HEK293 (cell line): Measurements from ENCODE around the gene P2RX2.

Source experiments
- SALL2 ChIP-seq: fragments of 450-650 bp; formaldehyde crosslinking; IDR thresholded peaks from 2 replicates; pipeline ENCODE4 v1.5.0; 2017; ENCODE audit warnings: missing biosample characterization, mild to moderate bottlenecking, missing genetic modification characterization, borderline replicate concordance
- YY1 ChIP-seq: fragments of 450-650 bp; formaldehyde crosslinking; IDR thresholded peaks from 2 replicates; pipeline ENCODE4 v1.5.1; 2018; ENCODE audit warnings: missing biosample characterization, missing genetic modification characterization
- ZNF140 ChIP-seq: fragments of 450-650 bp; formaldehyde crosslinking; IDR thresholded peaks from 2 replicates; pipeline ENCODE4 v1.5.1; 2016; ENCODE audit warnings: missing biosample characterization, missing genetic modification characterization
- ZNF248 ChIP-seq: fragments of 450-650 bp; formaldehyde crosslinking; IDR thresholded peaks from 2 replicates; pipeline ENCODE4 v1.5.1; 2017; ENCODE audit warnings: missing biosample characterization, missing genetic modification characterization
- ZNF274 ChIP-seq, 2 experiments: fragments of 200-500 bp in 1 of 2; fragments of 450-650 bp in 1 of 2; sonication (Bioruptor generic) in 1 of 2; formaldehyde crosslinking in 1 of 2; IDR thresholded peaks; 2 replicates each; pipeline versions ENCODE4 v1.5.1 to v1.6.1; 2014 to 2016; ENCODE audit warnings: borderline replicate concordance in 1 of 2, inconsistent platforms in 1 of 2, low read length in 1 of 2, missing biosample characterization in 1 of 2, missing genetic modification characterization in 1 of 2
- ZNF335 ChIP-seq: fragments of 450-650 bp; formaldehyde crosslinking; conservative IDR thresholded peaks from 2 replicates; pipeline ENCODE4 v1.5.1; 2016; ENCODE audit warnings: missing biosample characterization, missing genetic modification characterization
- ZNF561 ChIP-seq: fragments of 450-650 bp; IDR thresholded peaks from 2 replicates; pipeline ENCODE4 v1.5.1; 2018; ENCODE audit warnings: missing biosample characterization, missing genetic modification characterization, borderline replicate concordance
- ZNF670 ChIP-seq: fragments of 450-650 bp; formaldehyde crosslinking; IDR thresholded peaks from 2 replicates; pipeline ENCODE4 v1.5.1; 2016; ENCODE audit warnings: missing biosample characterization, missing genetic modification characterization, low read depth
- TF ChIP-seq, protein P1 (sequence below): fragments of 450-650 bp; formaldehyde crosslinking; IDR thresholded peaks from 2 replicates; pipeline ENCODE4 v1.5.1; 2016; ENCODE audit warnings: missing biosample characterization, missing genetic modification characterization, low read depth
- TF ChIP-seq, protein P2 (sequence below): fragments of 450-650 bp; formaldehyde crosslinking; IDR thresholded peaks from 2 replicates; pipeline ENCODE4 v1.5.1; 2016; ENCODE audit warnings: missing biosample characterization, missing genetic modification characterization
- TF ChIP-seq, protein P3 (sequence below): fragments of 450-650 bp; formaldehyde crosslinking; IDR thresholded peaks from 2 replicates; pipeline ENCODE4 v1.5.1; 2017; ENCODE audit warnings: missing biosample characterization, missing genetic modification characterization
- TF ChIP-seq, protein P4 (sequence below): fragments of 450-650 bp; formaldehyde crosslinking; IDR thresholded peaks from 2 replicates; pipeline ENCODE4 v1.5.1; 2016; ENCODE audit warnings: missing biosample characterization, missing genetic modification characterization
- TF ChIP-seq, protein P5 (sequence below): fragments of 450-650 bp; formaldehyde crosslinking; IDR thresholded peaks from 2 replicates; pipeline ENCODE4 v1.5.1; 2017; ENCODE audit warnings: missing biosample characterization, missing genetic modification characterization
- TF ChIP-seq, protein P6 (sequence below): fragments of 450-650 bp; IDR thresholded peaks from 2 replicates; pipeline ENCODE4 v1.5.1; 2018; ENCODE audit warnings: missing biosample characterization, missing genetic modification characterization

DNA sequence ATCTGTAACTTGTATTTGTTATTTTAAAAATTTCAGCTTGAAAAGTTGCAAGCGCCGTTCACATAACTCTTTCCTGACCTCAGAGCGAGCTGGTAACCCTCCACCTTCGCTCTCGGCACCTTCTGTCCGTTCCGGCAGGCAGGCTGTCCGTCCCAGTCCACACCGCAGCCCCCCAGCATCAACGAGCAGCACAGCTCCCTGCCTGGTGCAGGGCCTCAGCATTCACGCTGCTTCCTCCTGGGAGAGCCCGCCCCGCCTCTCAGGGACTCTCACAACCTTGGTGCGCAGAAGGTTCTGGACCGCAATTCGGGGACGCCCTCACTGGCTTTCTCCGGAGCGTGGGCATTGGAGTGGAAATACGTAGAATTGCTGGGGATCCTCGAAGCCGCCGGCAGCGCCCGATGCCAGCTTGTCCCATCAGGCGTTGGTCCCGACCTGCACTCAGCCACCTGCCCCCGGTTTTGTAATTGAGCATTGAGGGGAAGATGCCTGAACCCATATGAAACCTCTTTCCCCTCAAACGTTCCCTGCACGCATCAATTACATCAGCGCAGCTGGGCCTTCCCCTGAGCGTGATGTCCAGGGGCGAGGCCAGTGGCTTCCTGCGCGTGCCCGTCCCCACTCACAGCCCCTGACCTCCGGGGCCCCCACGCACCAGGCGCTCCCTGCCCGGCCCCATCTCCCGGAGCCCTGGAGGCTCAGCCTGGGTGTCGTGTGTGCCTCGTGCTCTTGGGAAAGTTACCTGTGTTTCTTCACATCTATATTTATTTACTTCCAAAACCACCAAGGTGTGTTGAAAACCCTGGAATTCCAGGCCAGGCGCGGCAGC is 27.3 kb upstream of the P2RX2 start:
- TF ChIP-seq, protein P1, sequence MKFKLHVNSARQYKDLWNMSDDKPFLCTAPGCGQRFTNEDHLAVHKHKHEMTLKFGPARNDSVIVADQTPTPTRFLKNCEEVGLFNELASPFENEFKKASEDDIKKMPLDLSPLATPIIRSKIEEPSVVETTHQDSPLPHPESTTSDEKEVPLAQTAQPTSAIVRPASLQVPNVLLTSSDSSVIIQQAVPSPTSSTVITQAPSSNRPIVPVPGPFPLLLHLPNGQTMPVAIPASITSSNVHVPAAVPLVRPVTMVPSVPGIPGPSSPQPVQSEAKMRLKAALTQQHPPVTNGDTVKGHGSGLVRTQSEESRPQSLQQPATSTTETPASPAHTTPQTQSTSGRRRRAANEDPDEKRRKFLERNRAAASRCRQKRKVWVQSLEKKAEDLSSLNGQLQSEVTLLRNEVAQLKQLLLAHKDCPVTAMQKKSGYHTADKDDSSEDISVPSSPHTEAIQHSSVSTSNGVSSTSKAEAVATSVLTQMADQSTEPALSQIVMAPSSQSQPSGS (tag by site-specific recombination), result no peak
- TF ChIP-seq, protein P2, sequence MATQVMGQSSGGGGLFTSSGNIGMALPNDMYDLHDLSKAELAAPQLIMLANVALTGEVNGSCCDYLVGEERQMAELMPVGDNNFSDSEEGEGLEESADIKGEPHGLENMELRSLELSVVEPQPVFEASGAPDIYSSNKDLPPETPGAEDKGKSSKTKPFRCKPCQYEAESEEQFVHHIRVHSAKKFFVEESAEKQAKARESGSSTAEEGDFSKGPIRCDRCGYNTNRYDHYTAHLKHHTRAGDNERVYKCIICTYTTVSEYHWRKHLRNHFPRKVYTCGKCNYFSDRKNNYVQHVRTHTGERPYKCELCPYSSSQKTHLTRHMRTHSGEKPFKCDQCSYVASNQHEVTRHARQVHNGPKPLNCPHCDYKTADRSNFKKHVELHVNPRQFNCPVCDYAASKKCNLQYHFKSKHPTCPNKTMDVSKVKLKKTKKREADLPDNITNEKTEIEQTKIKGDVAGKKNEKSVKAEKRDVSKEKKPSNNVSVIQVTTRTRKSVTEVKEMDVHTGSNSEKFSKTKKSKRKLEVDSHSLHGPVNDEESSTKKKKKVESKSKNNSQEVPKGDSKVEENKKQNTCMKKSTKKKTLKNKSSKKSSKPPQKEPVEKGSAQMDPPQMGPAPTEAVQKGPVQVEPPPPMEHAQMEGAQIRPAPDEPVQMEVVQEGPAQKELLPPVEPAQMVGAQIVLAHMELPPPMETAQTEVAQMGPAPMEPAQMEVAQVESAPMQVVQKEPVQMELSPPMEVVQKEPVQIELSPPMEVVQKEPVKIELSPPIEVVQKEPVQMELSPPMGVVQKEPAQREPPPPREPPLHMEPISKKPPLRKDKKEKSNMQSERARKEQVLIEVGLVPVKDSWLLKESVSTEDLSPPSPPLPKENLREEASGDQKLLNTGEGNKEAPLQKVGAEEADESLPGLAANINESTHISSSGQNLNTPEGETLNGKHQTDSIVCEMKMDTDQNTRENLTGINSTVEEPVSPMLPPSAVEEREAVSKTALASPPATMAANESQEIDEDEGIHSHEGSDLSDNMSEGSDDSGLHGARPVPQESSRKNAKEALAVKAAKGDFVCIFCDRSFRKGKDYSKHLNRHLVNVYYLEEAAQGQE, result no peak
- TF ChIP-seq YY1, result no peak
- TF ChIP-seq, protein P3, sequence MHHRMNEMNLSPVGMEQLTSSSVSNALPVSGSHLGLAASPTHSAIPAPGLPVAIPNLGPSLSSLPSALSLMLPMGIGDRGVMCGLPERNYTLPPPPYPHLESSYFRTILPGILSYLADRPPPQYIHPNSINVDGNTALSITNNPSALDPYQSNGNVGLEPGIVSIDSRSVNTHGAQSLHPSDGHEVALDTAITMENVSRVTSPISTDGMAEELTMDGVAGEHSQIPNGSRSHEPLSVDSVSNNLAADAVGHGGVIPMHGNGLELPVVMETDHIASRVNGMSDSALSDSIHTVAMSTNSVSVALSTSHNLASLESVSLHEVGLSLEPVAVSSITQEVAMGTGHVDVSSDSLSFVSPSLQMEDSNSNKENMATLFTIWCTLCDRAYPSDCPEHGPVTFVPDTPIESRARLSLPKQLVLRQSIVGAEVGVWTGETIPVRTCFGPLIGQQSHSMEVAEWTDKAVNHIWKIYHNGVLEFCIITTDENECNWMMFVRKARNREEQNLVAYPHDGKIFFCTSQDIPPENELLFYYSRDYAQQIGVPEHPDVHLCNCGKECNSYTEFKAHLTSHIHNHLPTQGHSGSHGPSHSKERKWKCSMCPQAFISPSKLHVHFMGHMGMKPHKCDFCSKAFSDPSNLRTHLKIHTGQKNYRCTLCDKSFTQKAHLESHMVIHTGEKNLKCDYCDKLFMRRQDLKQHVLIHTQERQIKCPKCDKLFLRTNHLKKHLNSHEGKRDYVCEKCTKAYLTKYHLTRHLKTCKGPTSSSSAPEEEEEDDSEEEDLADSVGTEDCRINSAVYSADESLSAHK (tag by site-specific recombination), result no peak; the same call in 1 of the 2 replicates
- TF ChIP-seq, protein P4, sequence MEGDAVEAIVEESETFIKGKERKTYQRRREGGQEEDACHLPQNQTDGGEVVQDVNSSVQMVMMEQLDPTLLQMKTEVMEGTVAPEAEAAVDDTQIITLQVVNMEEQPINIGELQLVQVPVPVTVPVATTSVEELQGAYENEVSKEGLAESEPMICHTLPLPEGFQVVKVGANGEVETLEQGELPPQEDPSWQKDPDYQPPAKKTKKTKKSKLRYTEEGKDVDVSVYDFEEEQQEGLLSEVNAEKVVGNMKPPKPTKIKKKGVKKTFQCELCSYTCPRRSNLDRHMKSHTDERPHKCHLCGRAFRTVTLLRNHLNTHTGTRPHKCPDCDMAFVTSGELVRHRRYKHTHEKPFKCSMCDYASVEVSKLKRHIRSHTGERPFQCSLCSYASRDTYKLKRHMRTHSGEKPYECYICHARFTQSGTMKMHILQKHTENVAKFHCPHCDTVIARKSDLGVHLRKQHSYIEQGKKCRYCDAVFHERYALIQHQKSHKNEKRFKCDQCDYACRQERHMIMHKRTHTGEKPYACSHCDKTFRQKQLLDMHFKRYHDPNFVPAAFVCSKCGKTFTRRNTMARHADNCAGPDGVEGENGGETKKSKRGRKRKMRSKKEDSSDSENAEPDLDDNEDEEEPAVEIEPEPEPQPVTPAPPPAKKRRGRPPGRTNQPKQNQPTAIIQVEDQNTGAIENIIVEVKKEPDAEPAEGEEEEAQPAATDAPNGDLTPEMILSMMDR (tag by site-specific recombination), result no peak
- no peak for TF ChIP-seq ZNF248 (tag by site-specific recombination)
- TF ChIP-seq ZNF140, result no peak
- no peak for TF ChIP-seq SALL2
- no peak for TF ChIP-seq ZNF561
- TF ChIP-seq ZNF274 (IDR thresholded peaks at IDR 0.05; ENCODE audit: low read length), result no peak
- TF ChIP-seq ZNF274 (tag by site-specific recombination; IDR thresholded peaks at IDR 0.05; ENCODE audit: borderline replicate concordance), result no peak
- TF ChIP-seq, protein P5, sequence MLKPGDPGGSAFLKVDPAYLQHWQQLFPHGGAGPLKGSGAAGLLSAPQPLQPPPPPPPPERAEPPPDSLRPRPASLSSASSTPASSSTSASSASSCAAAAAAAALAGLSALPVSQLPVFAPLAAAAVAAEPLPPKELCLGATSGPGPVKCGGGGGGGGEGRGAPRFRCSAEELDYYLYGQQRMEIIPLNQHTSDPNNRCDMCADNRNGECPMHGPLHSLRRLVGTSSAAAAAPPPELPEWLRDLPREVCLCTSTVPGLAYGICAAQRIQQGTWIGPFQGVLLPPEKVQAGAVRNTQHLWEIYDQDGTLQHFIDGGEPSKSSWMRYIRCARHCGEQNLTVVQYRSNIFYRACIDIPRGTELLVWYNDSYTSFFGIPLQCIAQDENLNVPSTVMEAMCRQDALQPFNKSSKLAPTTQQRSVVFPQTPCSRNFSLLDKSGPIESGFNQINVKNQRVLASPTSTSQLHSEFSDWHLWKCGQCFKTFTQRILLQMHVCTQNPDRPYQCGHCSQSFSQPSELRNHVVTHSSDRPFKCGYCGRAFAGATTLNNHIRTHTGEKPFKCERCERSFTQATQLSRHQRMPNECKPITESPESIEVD (tag by site-specific recombination), result no peak
- TF ChIP-seq, protein P6, sequence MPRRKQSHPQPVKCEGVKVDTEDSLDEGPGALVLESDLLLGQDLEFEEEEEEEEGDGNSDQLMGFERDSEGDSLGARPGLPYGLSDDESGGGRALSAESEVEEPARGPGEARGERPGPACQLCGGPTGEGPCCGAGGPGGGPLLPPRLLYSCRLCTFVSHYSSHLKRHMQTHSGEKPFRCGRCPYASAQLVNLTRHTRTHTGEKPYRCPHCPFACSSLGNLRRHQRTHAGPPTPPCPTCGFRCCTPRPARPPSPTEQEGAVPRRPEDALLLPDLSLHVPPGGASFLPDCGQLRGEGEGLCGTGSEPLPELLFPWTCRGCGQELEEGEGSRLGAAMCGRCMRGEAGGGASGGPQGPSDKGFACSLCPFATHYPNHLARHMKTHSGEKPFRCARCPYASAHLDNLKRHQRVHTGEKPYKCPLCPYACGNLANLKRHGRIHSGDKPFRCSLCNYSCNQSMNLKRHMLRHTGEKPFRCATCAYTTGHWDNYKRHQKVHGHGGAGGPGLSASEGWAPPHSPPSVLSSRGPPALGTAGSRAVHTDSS (tag by site-specific recombination), result no peak
- TF ChIP-seq ZNF335 (tag by site-specific recombination), result no peak
- no peak for TF ChIP-seq ZNF670
